Endothelial cell of umbilical vein (primary cell): ENCODE measurements around the gene AUTS2. TPM values are rescaled to one million over a fixed set of nuclear protein-coding genes. Genes with fewer than 3 reads are reported as not detected.

ENCODE experiments used
- BruUV-seq: library from RNA; stranded (reverse); fragments of 400-500 nt; replicated peaks from 2 replicates; lab custom pipeline; 2021; lab: Mats Ljungman, UMichigan
- CTCF ChIA-PET: fragments of 300-600, 350-600 bp; sonication (Branson Sonifier 250); formaldehyde crosslinking; loops from one replicate; lab custom pipeline; 2021; ENCODE audit warnings: antibody characterized with exemption, inconsistent platforms; lab: Charles Lee
- POLR2A ChIA-PET: fragments of 300-600, 350-600 bp; sonication (Branson Sonifier 250); formaldehyde crosslinking; loops from one replicate; lab custom pipeline; 2021; ENCODE audit warnings: antibody characterized with exemption, inconsistent platforms; lab: Charles Lee
- DNase-seq: peaks from one replicate; pipeline ENCODE4 v3.0.0-alpha.2; 2011; ENCODE audit warnings: low read depth, low spot score
- FAIRE-seq: peaks from 2 replicates; lab custom pipeline; 2011; peaks lifted over from hg19 to GRCh38; lab: Jason Lieb, UNC
- H2AFZ ChIP-seq: 2 replicates; pipeline ENCODE4 v1.6.0; 2012; ENCODE audit warnings: low read depth, low read length, control low read depth, inconsistent platforms
- H3K27ac ChIP-seq: 2 replicates; pipeline ENCODE4 v1.5.1; 2011; ENCODE audit warnings: low read depth, mild to moderate bottlenecking, control low read depth, low read length, moderate library complexity; ENCODE audit not compliant: insufficient read depth
- H3K27me3 ChIP-seq, 2 experiments: 2 replicates each; pipeline versions ENCODE4 v1.6.0 to v1.6.1; 2011; ENCODE audit warnings: low read length in 2 of 2, mixed read lengths in 1 of 2; ENCODE audit not compliant: control insufficient read depth in 2 of 2, insufficient read depth in 2 of 2
- H3K36me3 ChIP-seq, 2 experiments: 2 replicates in 1 of 2; 3 replicates in 1 of 2; pipeline ENCODE4 v1.5.1; 2011; ENCODE audit warnings: low read length in 2 of 2, mild to moderate bottlenecking in 1 of 2, moderate library complexity in 1 of 2; ENCODE audit not compliant: control insufficient read depth in 2 of 2, insufficient read depth in 2 of 2; ENCODE audit errors: extremely low read depth in 1 of 2
- H3K4me1 ChIP-seq: 3 replicates; pipeline ENCODE4 v1.5.1; 2011; ENCODE audit warnings: mild to moderate bottlenecking, low read length; ENCODE audit not compliant: control insufficient read depth, insufficient read depth; ENCODE audit errors: extremely low read depth
- H3K4me2 ChIP-seq: 2 replicates; pipeline ENCODE4 v1.6.1; 2011; ENCODE audit warnings: low read length, control low read depth, mixed read lengths; ENCODE audit not compliant: insufficient read depth
- H3K4me3 ChIP-seq, 3 experiments: fragments of 200-600 bp in 1 of 3; sonication (generic), shearing (Covaris generic) in 1 of 3; replicated peaks in 1 of 3; 2 replicates each; pipeline ENCODE4 v1.5.1; 2011 to 2016; ENCODE audit warnings: control low read depth in 3 of 3, low read length in 3 of 3, mild to moderate bottlenecking in 2 of 3, inconsistent platforms in 1 of 3, low read depth in 1 of 3, moderate library complexity in 1 of 3; ENCODE audit not compliant: insufficient read depth in 1 of 3
- H3K79me2 ChIP-seq: 2 replicates; pipeline ENCODE4 v1.6.0; 2012; ENCODE audit warnings: low read length, inconsistent platforms; ENCODE audit not compliant: control insufficient read depth, insufficient read depth
- H3K9ac ChIP-seq: replicated peaks from 2 replicates; pipeline ENCODE3; 2011; ENCODE audit warnings: low read length, control low read depth; ENCODE audit not compliant: insufficient read depth; ENCODE audit errors: extremely low read depth
- H3K9me1 ChIP-seq: replicated peaks from 3 replicates; pipeline ENCODE4 v1.6.0; 2011; ENCODE audit warnings: mild to moderate bottlenecking, low read length; ENCODE audit not compliant: control insufficient read depth, insufficient read depth; ENCODE audit errors: extremely low read depth
- H3K9me3 ChIP-seq: replicated peaks from 2 replicates; pipeline ENCODE4 v1.5.1; 2012; ENCODE audit warnings: low read length, inconsistent platforms; ENCODE audit not compliant: control insufficient read depth, insufficient read depth
- H4K20me1 ChIP-seq: replicated peaks from 2 replicates; pipeline ENCODE3; 2011; ENCODE audit warnings: mild to moderate bottlenecking, low read length; ENCODE audit not compliant: control insufficient read depth, insufficient read depth; ENCODE audit errors: extremely low read depth
- EZH2 ChIP-seq: IDR thresholded peaks from 2 replicates; pipeline ENCODE4 v1.6.1; 2012; ENCODE audit warnings: borderline replicate concordance, low read depth, mild to moderate bottlenecking, moderate library complexity, low read length, inconsistent platforms; ENCODE audit not compliant: severe bottlenecking
- FOS ChIP-seq: IDR thresholded peaks from 2 replicates; pipeline ENCODE4 v1.6.1; 2011; ENCODE audit warnings: mild to moderate bottlenecking, low read length, moderate library complexity, borderline replicate concordance; ENCODE audit not compliant: insufficient read depth
- GATA2 ChIP-seq: IDR thresholded peaks from 2 replicates; pipeline ENCODE4 v1.7.0; 2011; ENCODE audit warnings: low read depth, mild to moderate bottlenecking, moderate library complexity, mixed read lengths, low read length; ENCODE audit not compliant: insufficient read length, insufficient read depth
- JUN ChIP-seq: IDR thresholded peaks from 2 replicates; pipeline ENCODE4 v1.6.1; 2011; ENCODE audit warnings: borderline replicate concordance, low read depth; ENCODE audit not compliant: insufficient read length, insufficient read depth
- MYC ChIP-seq: IDR thresholded peaks from one replicate; pipeline ENCODE4 v1.6.1; 2011; ENCODE audit warnings: mild to moderate bottlenecking, low read depth, low read length
- POLR2A ChIP-seq: IDR thresholded peaks from 2 replicates; pipeline ENCODE4 v1.6.1; 2012; ENCODE audit warnings: low read depth, mild to moderate bottlenecking, control low read depth, low read length
- POLR2AphosphoS5 ChIP-seq: IDR thresholded peaks from 2 replicates; pipeline ENCODE4 v1.6.1; 2012; ENCODE audit warnings: low read depth, mild to moderate bottlenecking, control low read depth, low read length, moderate library complexity; ENCODE audit not compliant: insufficient read depth
- dilution Hi-C: fragments of 300-500 bp; cut with MboI; formaldehyde crosslinking; loops from one replicate; pipeline ENCODE4 v1.15.0; 2019; ENCODE audit warnings: low sequenced_read_pairs; ENCODE audit not compliant: extremely low pct_ligation_motif_present
- intact Hi-C: fragments of 100-400 bp; cut with micrococcal nuclease; formaldehyde crosslinking; loops from one replicate; pipeline ENCODE4 v1.10.0; 2022
- polyA plus RNA-seq, 4 experiments: library from polyadenylated mRNA; depleted of rRNA in 3 of 4; stranded (reverse) in 3 of 4; unstranded in 1 of 4; fragments of >200 nt; gene quantifications; 2 replicates each; pipeline versions ENCODE4 v1.2.1 to v1.2.3, GENCODE V29; 2011 to 2012; ENCODE audit warnings: missing spikeins in 1 of 4
- total RNA-seq: library from RNA; stranded (reverse); gene quantifications from 2 replicates; pipeline ENCODE4 v1.2.3, GENCODE V29; 2021
- TF ChIP-seq, protein P1 (sequence below), 2 donors: IDR thresholded peaks; 1 replicate in 1 of 2; 2 replicates in 1 of 2; pipeline ENCODE4 v1.5.1; 2011; ENCODE audit warnings: low read length in 2 of 2, mild to moderate bottlenecking in 2 of 2, moderate library complexity in 2 of 2, control low read depth in 1 of 2, inconsistent platforms in 1 of 2, low read depth in 1 of 2; ENCODE audit not compliant: insufficient read depth in 1 of 2; ENCODE audit errors: extremely low read depth in 1 of 2
- TF ChIP-seq, protein P2 (sequence below): IDR thresholded peaks from 2 replicates; pipeline ENCODE4 v1.6.1; 2011; ENCODE audit not compliant: insufficient read depth, insufficient read length

Gene AUTS2
- total and polyA plus RNA-seq, 2 donors (not counting 3 experiments of a cell fraction or from before 2014, with no cell fraction given): 0.59 to 8.0 TPM

DNA sequence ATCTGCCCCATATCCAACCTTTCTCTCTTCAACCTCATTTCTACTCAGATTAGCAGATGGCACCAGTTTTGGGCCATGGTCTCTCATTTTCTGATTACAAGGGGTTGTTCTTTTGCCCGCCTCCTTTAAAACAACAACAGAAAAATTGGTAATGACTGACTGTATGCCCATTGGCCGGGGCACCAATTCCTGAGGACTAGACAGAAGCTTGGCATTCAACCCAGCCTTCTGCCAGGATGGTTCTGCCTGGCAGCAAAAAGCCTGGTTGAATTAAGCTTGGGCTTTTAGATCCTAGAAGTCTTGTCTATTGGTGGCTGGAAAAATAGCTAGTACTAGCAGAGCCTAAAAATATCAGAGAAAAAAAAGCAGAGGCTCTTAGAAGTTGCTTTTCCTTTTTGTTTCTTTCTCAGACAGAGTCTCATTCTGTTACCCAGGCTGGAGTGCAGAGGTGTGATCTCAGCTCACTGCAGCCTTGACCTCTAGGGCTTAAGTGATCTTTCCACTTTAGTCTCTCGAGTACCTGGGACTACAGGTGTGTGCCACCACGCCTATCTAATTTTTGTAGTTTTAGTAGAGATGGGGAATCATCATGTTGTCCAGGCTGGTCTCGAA, 402.6 kb downstream of the AUTS2 start:
- Histone ChIP-seq H3K36me3 (no peaks in the 10 kb centered on the region), H3K4me2 (no peak overlapping the region), H4K20me1 (no peaks in the 10 kb centered on the region), H3K9ac (no peak overlapping the region), H3K4me1 (no peaks in the 10 kb centered on the region), H3K4me3 (no peak overlapping the region), H3K9me1 (no peaks in the 10 kb centered on the region), H3K27me3 (no peaks in the 10 kb centered on the region), H3K79me2 (no peaks in the 10 kb centered on the region), H2AFZ (no peak overlapping the region), H3K9me3 (no peaks in the 10 kb centered on the region), H3K27ac (no peak overlapping the region)
- intact Hi-C loops (no loop called here), dilution Hi-C loops (no loop called here)
- POLR2A ChIA-PET: no interaction called here
- FAIRE-seq (no peak), DNase-seq (no peak)
- no peak for TF ChIP-seq FOS
- TF ChIP-seq, protein P1, sequence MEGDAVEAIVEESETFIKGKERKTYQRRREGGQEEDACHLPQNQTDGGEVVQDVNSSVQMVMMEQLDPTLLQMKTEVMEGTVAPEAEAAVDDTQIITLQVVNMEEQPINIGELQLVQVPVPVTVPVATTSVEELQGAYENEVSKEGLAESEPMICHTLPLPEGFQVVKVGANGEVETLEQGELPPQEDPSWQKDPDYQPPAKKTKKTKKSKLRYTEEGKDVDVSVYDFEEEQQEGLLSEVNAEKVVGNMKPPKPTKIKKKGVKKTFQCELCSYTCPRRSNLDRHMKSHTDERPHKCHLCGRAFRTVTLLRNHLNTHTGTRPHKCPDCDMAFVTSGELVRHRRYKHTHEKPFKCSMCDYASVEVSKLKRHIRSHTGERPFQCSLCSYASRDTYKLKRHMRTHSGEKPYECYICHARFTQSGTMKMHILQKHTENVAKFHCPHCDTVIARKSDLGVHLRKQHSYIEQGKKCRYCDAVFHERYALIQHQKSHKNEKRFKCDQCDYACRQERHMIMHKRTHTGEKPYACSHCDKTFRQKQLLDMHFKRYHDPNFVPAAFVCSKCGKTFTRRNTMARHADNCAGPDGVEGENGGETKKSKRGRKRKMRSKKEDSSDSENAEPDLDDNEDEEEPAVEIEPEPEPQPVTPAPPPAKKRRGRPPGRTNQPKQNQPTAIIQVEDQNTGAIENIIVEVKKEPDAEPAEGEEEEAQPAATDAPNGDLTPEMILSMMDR (IDR thresholded peaks at IDR 0.05; ENCODE audit: extremely low read depth in 1 of 2, insufficient read depth in 1 of 2, low read depth in 1 of 2, low read length in 2 of 2): no peak
- TF ChIP-seq GATA2: no peak
- BruUV-seq: no TSS peak
- CTCF ChIA-PET: no interaction called here

DNA sequence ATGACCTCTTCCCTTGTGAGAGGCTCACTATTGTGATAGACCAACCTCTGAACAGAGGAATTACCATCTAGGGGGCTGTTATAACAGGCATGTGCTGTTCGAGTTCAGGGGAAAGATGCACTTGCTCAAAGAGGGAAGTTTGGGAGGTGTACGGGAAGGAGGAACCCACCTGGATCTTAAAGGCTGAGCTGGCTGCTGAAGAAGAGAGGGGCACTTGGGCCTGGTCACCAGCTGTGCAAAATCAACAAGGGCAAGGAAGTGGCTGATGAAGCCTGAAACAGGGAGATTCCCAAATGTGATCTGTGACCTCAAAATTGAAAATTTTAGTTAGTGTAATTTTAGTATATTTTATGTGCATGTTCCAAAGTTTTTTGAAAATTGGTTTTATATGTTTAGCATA, 407.2 kb downstream of the AUTS2 start:
- Histone ChIP-seq H4K20me1 (no peaks in the 10 kb centered on the region), H3K79me2 (no peaks in the 10 kb centered on the region), H3K4me1 (no peaks in the 10 kb centered on the region), H2AFZ (no peak overlapping the region), H3K27ac (no peak overlapping the region), H3K27me3 (no peaks in the 10 kb centered on the region), H3K9ac (no peak overlapping the region), H3K9me1 (no peaks in the 10 kb centered on the region), H3K9me3 (no peaks in the 10 kb centered on the region), H3K4me2 (no peak overlapping the region), H3K4me3 (no peak overlapping the region), H3K36me3 (no peaks in the 10 kb centered on the region)
- FAIRE-seq (no peak), DNase-seq (no peak)
- no TSS peak for BruUV-seq
- ChIA-PET POLR2A (no interaction called here), CTCF (no interaction called here)
- no peak for TF ChIP-seq JUN
- no peak for TF ChIP-seq FOS
- TF ChIP-seq POLR2AphosphoS5: no peak
- TF ChIP-seq, protein P1 (IDR thresholded peaks at IDR 0.05; ENCODE audit: extremely low read depth in 1 of 2, insufficient read depth in 1 of 2, low read depth in 1 of 2, low read length in 2 of 2): no peak
- TF ChIP-seq EZH2: no peak
- TF ChIP-seq, protein P2, sequence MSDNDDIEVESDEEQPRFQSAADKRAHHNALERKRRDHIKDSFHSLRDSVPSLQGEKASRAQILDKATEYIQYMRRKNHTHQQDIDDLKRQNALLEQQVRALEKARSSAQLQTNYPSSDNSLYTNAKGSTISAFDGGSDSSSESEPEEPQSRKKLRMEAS: no peak
- no peak for TF ChIP-seq GATA2
- no peak for TF ChIP-seq MYC
- TF ChIP-seq POLR2A: no peak
- intact Hi-C loops (no loop called here), dilution Hi-C loops (no loop called here)
